HG03097 (cell line): ENCODE results near the gene WDR5B.
A peak's percentile ranks its signal among the peaks of the same experiment; 100 is the strongest.

Experiments used
- ATAC-seq: cut with Tn5 transposase; IDR thresholded peaks from one replicate; pipeline ENCODE4 v1.9.1; 2021; ENCODE audit not compliant: unreplicated experiment, low FRiP score

The WDR5B gene

DNA sequence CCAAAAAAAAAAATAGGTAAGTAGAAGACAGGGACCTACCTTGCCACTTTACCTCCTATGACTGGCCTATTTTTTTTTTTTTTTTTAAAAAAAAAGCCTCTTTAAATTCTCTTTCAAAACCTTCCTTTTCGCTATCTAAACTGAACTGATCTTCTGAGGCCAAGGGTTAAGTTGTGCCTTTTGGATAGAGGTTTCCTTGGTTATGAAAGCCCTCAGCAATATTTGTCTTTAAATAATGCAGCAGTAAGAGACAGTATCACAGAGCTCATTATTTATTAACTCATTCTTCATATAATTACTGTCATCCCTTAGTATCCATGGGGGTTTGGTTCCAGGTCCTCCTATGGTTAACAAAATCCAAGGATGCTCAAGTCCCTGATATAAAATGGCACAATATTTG, 41.8 kb downstream of the WDR5B start:
- ATAC-seq: no peak

DNA sequence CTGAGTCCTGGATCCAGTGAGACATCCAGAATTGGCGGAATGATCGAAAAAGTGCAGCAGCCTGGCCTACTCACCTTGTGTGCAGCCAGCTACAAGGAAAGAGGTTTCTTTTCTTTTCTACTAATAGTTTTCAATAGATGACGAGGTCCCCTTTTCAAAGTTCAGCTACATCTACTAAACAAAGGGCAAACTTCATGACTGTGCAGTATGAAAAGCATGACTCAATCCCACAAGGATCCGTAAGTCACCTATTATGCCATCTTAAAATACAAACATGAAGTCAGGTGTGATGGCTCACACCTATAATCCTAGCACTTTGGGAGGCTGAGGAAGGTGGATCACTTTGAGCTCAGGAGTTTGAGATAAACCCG, 49.5 kb downstream of the WDR5B start:
- ATAC-seq: no peak

DNA sequence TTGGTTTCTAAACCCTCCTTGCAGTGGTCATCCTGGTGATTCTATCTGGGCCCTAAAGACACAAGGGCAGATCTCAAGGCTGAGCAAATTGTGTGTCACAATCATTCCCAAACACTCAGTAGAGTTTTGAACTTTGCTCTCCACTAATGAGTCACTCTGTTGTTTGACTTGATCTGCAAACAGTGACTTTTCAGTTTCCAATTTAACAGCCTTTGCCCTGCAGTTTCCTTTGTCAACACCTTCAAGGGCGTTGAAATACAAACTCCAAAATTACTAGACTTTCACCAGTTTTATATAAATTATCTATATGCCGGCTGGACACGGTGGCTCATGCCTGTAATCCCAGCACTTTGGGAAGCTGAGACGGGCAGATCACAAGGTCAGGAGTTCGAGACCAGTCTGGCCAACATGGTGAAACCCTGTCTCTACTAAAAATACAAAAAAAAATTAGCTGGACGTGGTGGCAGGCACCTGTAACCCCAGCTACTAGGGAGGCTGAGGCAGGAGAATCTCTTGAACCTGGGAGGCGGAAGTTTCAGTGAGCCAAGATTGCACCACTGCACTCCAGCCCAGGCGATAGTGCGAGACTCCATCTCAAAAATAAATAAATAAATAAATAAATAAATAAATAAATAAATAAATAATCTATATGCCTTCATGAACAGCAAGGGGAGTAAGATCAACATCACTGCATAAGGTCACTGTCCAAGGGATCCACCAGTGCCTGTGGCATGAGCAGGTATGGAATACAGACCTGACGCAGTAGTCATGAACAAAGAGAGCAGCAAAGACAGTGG, 50.1 kb downstream of the WDR5B start:
- ATAC-seq: peak; percentile 70

DNA sequence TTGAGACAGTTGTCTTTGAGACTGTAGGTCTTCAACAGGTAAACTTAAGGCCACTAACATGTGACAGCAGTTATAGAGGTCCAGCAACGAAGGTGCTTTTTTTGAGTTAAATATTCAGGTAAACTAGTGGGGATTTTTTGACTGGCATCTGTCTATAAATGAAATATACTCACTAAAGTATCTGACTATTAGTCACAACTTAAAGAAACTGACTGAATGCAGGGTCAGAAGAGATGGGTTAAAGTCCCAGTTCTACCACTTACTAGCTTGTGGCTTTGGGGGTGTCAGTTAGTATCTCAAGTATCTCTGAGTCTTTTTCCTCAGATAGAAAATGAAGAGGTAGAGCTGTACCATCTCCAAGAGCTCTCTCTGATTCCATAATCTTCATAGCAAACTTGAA, 50.8 kb downstream of the WDR5B start:
- ATAC-seq: peak; percentile 29

DNA sequence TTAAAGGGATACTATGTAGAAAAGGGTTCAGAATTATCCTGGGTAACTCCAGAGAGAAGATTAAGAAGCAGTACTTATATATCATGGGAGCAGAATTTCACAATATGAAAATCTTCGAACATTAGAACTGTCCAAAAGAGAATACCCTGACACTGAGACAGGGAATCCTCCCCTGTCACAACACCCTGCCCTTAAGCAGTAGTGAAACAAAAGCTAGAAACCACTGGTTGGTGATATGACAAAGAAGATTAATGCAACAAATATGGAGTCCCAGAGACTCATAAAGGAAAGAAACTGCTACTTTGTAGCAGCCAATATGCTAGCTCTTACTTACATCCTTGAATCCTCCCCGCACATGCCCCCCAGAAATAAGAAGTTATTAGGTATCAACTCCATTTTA, 51.4 kb downstream of the WDR5B start:
- no peak for ATAC-seq
